ENCODE measurements around the gene GRAMD2A. TPM values are rescaled to one million over a fixed set of nuclear protein-coding genes. Genes with fewer than 3 reads are reported as not detected.

Gene GRAMD2A
- polyA plus RNA-seq, 1 experiment = 0.30 TPM

DNA sequence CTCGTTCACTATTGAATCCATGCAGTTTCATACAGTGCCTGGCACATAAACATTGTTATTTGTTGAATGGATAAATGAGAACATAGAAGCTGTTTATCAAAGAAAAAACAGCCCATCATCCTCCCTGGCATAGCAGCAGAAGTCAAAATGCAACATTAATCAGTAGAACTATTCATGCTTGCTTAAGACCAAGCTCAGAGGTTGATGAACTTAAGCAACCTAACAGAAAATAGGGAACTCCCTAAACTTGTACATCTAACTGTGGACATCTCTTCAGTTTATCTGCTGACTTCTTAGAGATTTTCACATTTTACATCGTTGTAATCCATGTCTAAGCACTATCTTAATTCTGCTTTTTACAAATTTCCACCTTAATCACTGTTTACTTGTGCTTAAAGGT lies 50.2 kb downstream of the GRAMD2A start:
- ChIA-PET POLR2A (no interaction called here), CTCF (interaction anchor here (1.8 kb wide), 1 partner anchor 9 kb away, joined by 5 read pairs; no protein-coding TSS in a partner anchor)
- TF ChIP-seq, protein P1, sequence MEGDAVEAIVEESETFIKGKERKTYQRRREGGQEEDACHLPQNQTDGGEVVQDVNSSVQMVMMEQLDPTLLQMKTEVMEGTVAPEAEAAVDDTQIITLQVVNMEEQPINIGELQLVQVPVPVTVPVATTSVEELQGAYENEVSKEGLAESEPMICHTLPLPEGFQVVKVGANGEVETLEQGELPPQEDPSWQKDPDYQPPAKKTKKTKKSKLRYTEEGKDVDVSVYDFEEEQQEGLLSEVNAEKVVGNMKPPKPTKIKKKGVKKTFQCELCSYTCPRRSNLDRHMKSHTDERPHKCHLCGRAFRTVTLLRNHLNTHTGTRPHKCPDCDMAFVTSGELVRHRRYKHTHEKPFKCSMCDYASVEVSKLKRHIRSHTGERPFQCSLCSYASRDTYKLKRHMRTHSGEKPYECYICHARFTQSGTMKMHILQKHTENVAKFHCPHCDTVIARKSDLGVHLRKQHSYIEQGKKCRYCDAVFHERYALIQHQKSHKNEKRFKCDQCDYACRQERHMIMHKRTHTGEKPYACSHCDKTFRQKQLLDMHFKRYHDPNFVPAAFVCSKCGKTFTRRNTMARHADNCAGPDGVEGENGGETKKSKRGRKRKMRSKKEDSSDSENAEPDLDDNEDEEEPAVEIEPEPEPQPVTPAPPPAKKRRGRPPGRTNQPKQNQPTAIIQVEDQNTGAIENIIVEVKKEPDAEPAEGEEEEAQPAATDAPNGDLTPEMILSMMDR (IDR thresholded peaks at IDR 0.05; ENCODE audit: low read depth, low read length) = no peak
- no peak overlapping the region for H3K4me3 ChIP-seq (ENCODE audit: low read depth, low read length)
- no peak for DNase-seq (ENCODE audit: low read depth, low spot score)
- H3K27me3 ChIP-seq (ENCODE audit: control insufficient read depth, insufficient read depth, low read length) = no peaks in the 10 kb centered on the region
- no peak overlapping the region for H3K27ac ChIP-seq (ENCODE audit: low read depth, low read length)
- no peaks in the 10 kb centered on the region for H3K9me3 ChIP-seq (ENCODE audit: control insufficient read depth, insufficient read depth, low read length)

DNA sequence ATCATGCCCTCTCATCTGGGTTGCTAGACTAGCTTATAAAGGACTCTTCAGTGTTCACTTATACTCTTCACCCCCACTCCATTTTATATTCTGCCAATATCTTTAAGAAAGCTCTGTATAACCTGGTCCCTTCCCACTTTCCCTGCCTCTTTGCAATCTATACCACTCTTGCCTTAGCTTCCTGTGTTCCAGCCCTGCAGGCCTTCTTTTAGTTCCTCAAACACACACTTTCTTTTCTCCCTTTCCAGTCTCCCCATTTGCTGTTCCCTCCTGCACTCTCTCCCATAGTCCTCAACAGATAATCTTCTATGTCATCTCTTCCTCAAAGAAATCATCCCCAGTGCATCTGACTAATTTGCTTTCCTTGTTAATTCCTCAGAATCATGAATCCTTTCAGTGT lies 50.7 kb downstream of the GRAMD2A start:
- no peak overlapping the region for H3K27ac ChIP-seq (ENCODE audit: low read depth, low read length)
- ChIA-PET POLR2A (no interaction called here), CTCF (interaction anchor here (1.8 kb wide), 1 partner anchor 9 kb away, joined by 5 read pairs; no protein-coding TSS in a partner anchor)
- H3K4me3 ChIP-seq (ENCODE audit: low read depth, low read length) = no peak overlapping the region
- no peaks in the 10 kb centered on the region for H3K9me3 ChIP-seq (ENCODE audit: control insufficient read depth, insufficient read depth, low read length)
- DNase-seq (ENCODE audit: low read depth, low spot score) = no peak
- H3K27me3 ChIP-seq (ENCODE audit: control insufficient read depth, insufficient read depth, low read length) = no peaks in the 10 kb centered on the region
- TF ChIP-seq, protein P1 (IDR thresholded peaks at IDR 0.05; ENCODE audit: low read depth, low read length) = no peak

DNA sequence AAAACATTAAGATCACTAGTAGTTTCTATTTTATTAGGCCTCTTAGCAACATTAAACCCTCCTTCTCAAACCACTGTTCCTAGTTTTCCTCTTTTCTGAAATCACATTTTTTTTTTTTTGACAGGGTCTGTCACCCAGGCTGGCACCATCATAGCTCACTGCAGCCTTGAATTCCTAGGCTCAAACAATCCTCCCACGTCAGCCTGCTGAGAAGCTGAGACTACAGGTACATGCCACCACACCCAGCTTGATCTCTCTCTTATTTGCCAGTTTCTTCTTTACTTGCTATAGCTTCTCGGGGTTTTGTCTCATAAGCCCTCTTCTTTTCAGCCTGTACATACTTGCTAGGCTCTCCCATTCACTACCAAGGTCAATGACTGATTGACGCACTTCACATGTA lies 51.4 kb downstream of the GRAMD2A start:
- no peaks in the 10 kb centered on the region for H3K27me3 ChIP-seq (ENCODE audit: control insufficient read depth, insufficient read depth, low read length)
- H3K4me3 ChIP-seq (ENCODE audit: low read depth, low read length) = no peak overlapping the region
- CTCF ChIA-PET = interaction anchor here (1.8 kb wide), 1 partner anchor 10 kb away, joined by 5 read pairs; no protein-coding TSS in a partner anchor
- TF ChIP-seq, protein P1 (IDR thresholded peaks at IDR 0.05; ENCODE audit: low read depth, low read length) = no peak
- no peaks in the 10 kb centered on the region for H3K9me3 ChIP-seq (ENCODE audit: control insufficient read depth, insufficient read depth, low read length)
- DNase-seq (ENCODE audit: low read depth, low spot score) = no peak
- no peak overlapping the region for H3K27ac ChIP-seq (ENCODE audit: low read depth, low read length)
- POLR2A ChIA-PET = no interaction called here

DNA sequence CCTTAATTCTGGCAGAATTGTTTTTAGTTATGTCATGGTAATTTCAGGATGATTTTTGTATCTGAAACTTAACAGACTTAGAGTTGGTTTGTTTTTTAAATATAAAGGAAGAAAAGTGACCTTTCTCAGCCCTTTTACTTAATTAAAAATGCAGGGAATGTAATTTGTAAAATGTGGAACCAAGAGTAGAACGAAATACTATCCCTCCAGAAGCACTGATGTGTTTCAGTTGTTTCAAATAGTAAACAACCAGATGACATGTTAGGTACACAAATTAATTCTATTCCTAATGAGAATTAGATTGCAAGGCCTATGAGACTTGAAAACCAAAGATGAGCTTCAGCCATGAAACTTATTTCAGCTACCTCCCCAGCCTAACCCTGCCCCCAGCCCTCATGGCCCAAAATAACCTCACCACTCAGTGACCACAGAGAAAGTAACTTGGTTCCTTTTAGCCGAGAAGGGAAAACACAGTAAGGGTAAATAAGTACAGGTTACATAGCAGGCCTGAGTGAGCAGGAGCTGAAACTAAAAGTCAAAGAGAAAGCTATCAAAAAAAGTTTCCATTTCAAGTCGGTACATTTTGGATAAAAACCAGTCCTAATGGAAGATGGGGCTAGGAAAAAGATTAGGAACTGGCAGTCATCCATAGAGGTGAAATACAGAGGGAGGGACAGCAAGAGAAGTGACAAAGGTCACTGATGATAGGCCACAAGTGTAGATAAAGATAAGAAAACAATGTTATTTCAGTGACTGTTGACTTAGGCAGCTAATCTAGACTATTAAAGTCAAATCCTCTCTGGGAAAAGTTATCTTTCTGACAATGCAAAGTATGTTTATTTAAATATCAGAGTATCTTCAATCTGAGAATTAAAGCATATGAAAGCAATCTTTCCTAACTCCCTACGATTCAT lies 56.2 kb downstream of the GRAMD2A start:
- ChIA-PET CTCF (no interaction called here), POLR2A (no interaction called here)
- no peaks in the 10 kb centered on the region for H3K27me3 ChIP-seq (ENCODE audit: control insufficient read depth, insufficient read depth, low read length)
- DNase-seq (ENCODE audit: low read depth, low spot score) = no peak
- H3K27ac ChIP-seq (ENCODE audit: low read depth, low read length) = no peak overlapping the region
- TF ChIP-seq, protein P1 (IDR thresholded peaks at IDR 0.05; ENCODE audit: low read depth, low read length) = no peak
- H3K9me3 ChIP-seq (ENCODE audit: control insufficient read depth, insufficient read depth, low read length) = no peaks in the 10 kb centered on the region
- H3K4me3 ChIP-seq (ENCODE audit: low read depth, low read length) = no peak overlapping the region

DNA sequence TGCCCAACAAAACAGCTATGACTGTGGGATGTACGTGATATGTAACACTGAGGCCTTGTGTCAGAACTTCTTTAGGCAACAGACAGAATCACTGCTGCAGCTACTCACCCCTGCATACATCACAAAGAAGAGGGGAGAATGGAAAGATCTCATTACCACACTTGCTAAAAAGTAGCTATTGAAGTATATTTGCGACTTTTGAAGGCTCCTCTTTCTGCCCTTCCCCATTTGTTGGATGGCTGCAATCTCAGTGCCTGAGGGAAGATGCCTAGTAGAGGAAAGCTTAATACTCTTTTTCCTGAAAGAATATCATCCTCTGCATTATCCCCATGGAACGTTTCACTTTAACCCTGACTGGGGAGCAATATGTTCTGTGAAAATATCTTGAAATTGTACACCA lies 57.5 kb downstream of the GRAMD2A start:
- CTCF ChIA-PET = interaction anchor here (1.4 kb wide), 1 partner anchor 16 kb away, joined by 4 read pairs; no protein-coding TSS in a partner anchor
- H3K9me3 ChIP-seq (ENCODE audit: control insufficient read depth, insufficient read depth, low read length) = no peaks in the 10 kb centered on the region
- DNase-seq (ENCODE audit: low read depth, low spot score) = no peak
- H3K4me3 ChIP-seq (ENCODE audit: low read depth, low read length) = no peak overlapping the region
- POLR2A ChIA-PET = no interaction called here
- H3K27me3 ChIP-seq (ENCODE audit: control insufficient read depth, insufficient read depth, low read length) = no peaks in the 10 kb centered on the region
- TF ChIP-seq, protein P1 (IDR thresholded peaks at IDR 0.05; ENCODE audit: low read depth, low read length) = no peak
- no peak overlapping the region for H3K27ac ChIP-seq (ENCODE audit: low read depth, low read length)
